ENCODE measurements around the gene CBX3. TPM values are rescaled to one million over a fixed set of nuclear protein-coding genes. Genes with fewer than 3 reads are reported as not detected.

Gene CBX3
- total RNA-seq, 2 experiments from 2014 or later, result 252 to 364 TPM

GRCh38 chr7:26199301-26200037, 2.1 kb upstream of the CBX3 start:
- Histone ChIP-seq H3K4me2 (ENCODE audit: low read length) (peak overlapping the region; percentile 93), H3K36me3 (ENCODE audit: insufficient read depth, low read length) (peaks cover 87% of the 10 kb centered on the region), H2AFZ (ENCODE audit: low read length) (no peak overlapping the region), H3K79me2 (ENCODE audit: insufficient read depth, low read depth, low read length) (peaks cover 90% of the 10 kb centered on the region), H3K9me3 (ENCODE audit: low read length) (no peaks in the 10 kb centered on the region), H3K27ac (ENCODE audit: low read depth, low read length, poor library complexity, severe bottlenecking) (peak overlapping the region; percentile 100), H4K20me1 (ENCODE audit: insufficient read depth, low read length) (peaks cover 71% of the 10 kb centered on the region), H3K9me2 (ENCODE audit: insufficient read depth, low read length) (no peaks in the 10 kb centered on the region), H3K4me3 (ENCODE audit: low read depth, low read length, poor library complexity, severe bottlenecking) (peak overlapping the region; percentile 99), H3K4me1 (ENCODE audit: insufficient read depth, low read length, poor library complexity, severe bottlenecking) (peaks cover 37% of the 10 kb centered on the region)
- no TSS peak for BruUV-seq (replicated peaks)
- POLR2A ChIA-PET, result interaction anchor here (0.6 to 4.4 kb wide), 14 partner anchors 8 to 1606 kb away, joined by 3 to 26 read pairs (median 3); no protein-coding TSS in a partner anchor
- CTCF ChIA-PET (ENCODE audit: unreplicated experiment), result interaction anchor here (0.6 kb wide), 1 partner anchor 134 kb away, joined by 6 read pairs; no protein-coding TSS in a partner anchor
- peak; percentile 73 for DNase-seq (ENCODE audit: low spot score)
- TF ChIP-seq CTCF (conservative IDR thresholded peaks at IDR 0.05; ENCODE audit: low read length) (no peak), EZH2phosphoT487 (IDR thresholded peaks at IDR 0.05; ENCODE audit: borderline replicate concordance, low read depth, low read length) (no peak)
- intact Hi-C loops (cut with micrococcal nuclease; ENCODE audit: unreplicated experiment), result loop anchor here (1.0 to 5.0 kb wide), 6 partner anchors 47 to 232 kb away; partner anchors contain the start of gene NFE2L3

- Histone ChIP-seq H3K9me3 (ENCODE audit: low read length) (no peaks in the 10 kb centered on the region), H3K4me3 (ENCODE audit: low read depth, low read length, poor library complexity, severe bottlenecking) (peak overlapping the region; percentile 99), H3K79me2 (ENCODE audit: insufficient read depth, low read depth, low read length) (peaks cover 90% of the 10 kb centered on the region), H4K20me1 (ENCODE audit: insufficient read depth, low read length) (peaks cover 72% of the 10 kb centered on the region), H3K4me1 (ENCODE audit: insufficient read depth, low read length, poor library complexity, severe bottlenecking) (peaks cover 42% of the 10 kb centered on the region), H2AFZ (ENCODE audit: low read length) (no peak overlapping the region), H3K9me2 (ENCODE audit: insufficient read depth, low read length) (no peaks in the 10 kb centered on the region), H3K4me2 (ENCODE audit: low read length) (peak overlapping the region; percentile 93), H3K27ac (ENCODE audit: low read depth, low read length, poor library complexity, severe bottlenecking) (peak overlapping the region; percentile 100), H3K36me3 (ENCODE audit: insufficient read depth, low read length) (peaks cover 87% of the 10 kb centered on the region)
- DNase-seq (ENCODE audit: low spot score), result peak; percentile 74
- ChIA-PET CTCF (ENCODE audit: unreplicated experiment) (interaction anchor here (0.6 kb wide), 1 partner anchor 135 kb away, joined by 6 read pairs; no protein-coding TSS in a partner anchor), POLR2A (interaction anchor here (0.5 to 4.4 kb wide), 14 partner anchors 9 to 1606 kb away, joined by 3 to 26 read pairs (median 3); no protein-coding TSS in a partner anchor)
- intact Hi-C loops (cut with micrococcal nuclease; ENCODE audit: unreplicated experiment), result loop anchor here (1.0 to 5.0 kb wide), 5 partner anchors 48 to 233 kb away; partner anchors contain the start of gene NFE2L3
- BruUV-seq (replicated peaks), result no TSS peak
- TF ChIP-seq EZH2phosphoT487 (IDR thresholded peaks at IDR 0.05; ENCODE audit: borderline replicate concordance, low read depth, low read length), result no peak
- no peak for TF ChIP-seq CTCF (conservative IDR thresholded peaks at IDR 0.05; ENCODE audit: low read length)
Observed at GRCh38 chr7:26200038-26200443, 1.5 kb upstream of the CBX3 start.
